ENCODE results near the gene BCAN. TPM values are rescaled to one million over a fixed set of nuclear protein-coding genes. Genes with fewer than 3 reads are reported as not detected.

The BCAN gene
- total RNA-seq, 1 experiment from 2014 or later: 1.2 TPM

GRCh38 chr1:156592910-156593660, 48.8 kb upstream of the BCAN start:
- Histone ChIP-seq H3K9me3 (ENCODE audit: control insufficient read depth, low read depth, low read length) (no peaks in the 10 kb centered on the region), H3K27me3 (ENCODE audit: insufficient read depth, low read length) (no peaks in the 10 kb centered on the region), H3K4me1 (ENCODE audit: insufficient read depth, low read length) (no peaks in the 10 kb centered on the region), H3K27ac (ENCODE audit: insufficient read length, low read depth, low read length) (no peak overlapping the region), H3K4me2 (ENCODE audit: insufficient read depth, insufficient read length, low read length) (peak overlapping the region; percentile 74), H4K20me1 (ENCODE audit: control insufficient read depth, insufficient read depth, insufficient read length) (peaks cover 2% of the 10 kb centered on the region), H3T11ph (ENCODE audit: low read length) (no peak overlapping the region), H4K8ac (replicated peaks; ENCODE audit: insufficient read length, low read depth, low read length) (no peak overlapping the region), H2BK5ac (ENCODE audit: insufficient read length, low read length) (no peak overlapping the region), H3K14ac (ENCODE audit: insufficient read depth, low read length) (no peak overlapping the region), H4K91ac (ENCODE audit: insufficient read length, low read depth, low read length) (no peak overlapping the region), H3K79me2 (ENCODE audit: insufficient read depth, low read length) (no peaks in the 10 kb centered on the region), H3K4ac (ENCODE audit: low read depth, low read length) (no peak overlapping the region), H2AK5ac (ENCODE audit: insufficient read length, low read length) (no peak overlapping the region), H3K9ac (ENCODE audit: extremely low read depth, insufficient read length, low read length) (no peak overlapping the region), H3K23ac (ENCODE audit: insufficient read length, low read depth, low read length) (no peak overlapping the region), H3K18ac (ENCODE audit: insufficient read length, low read depth, low read length) (no peak overlapping the region), H3K56ac (ENCODE audit: insufficient read length, low read depth, low read length) (no peak overlapping the region), H3K23me2 (ENCODE audit: insufficient read length, low read depth, low read length, poor library complexity, severe bottlenecking) (peaks cover 3% of the 10 kb centered on the region), H2BK120ac (ENCODE audit: low read depth, low read length, poor library complexity, severe bottlenecking) (no peak overlapping the region), H2BK12ac (ENCODE audit: insufficient read length, low read depth, low read length) (no peak overlapping the region), H2AFZ (ENCODE audit: low read length) (no peak overlapping the region), H2BK20ac (ENCODE audit: low read depth, low read length, poor library complexity, severe bottlenecking) (no peak overlapping the region), H3K79me1 (ENCODE audit: insufficient read depth, low read depth, low read length, poor library complexity, severe bottlenecking) (no peaks in the 10 kb centered on the region), H4K5ac (ENCODE audit: insufficient read length, low read depth, low read length) (no peak overlapping the region), H2BK15ac (ENCODE audit: low read depth, low read length) (no peak overlapping the region)
- Mint-ChIP-seq H3K9me3 (no peaks in the 10 kb centered on the region), H3K27me3 (ENCODE audit: low read depth) (no peaks in the 10 kb centered on the region), H3K4me1 (peaks cover 16 to 17% of the 10 kb centered on the region in 2 experiments), H3K27ac (peak overlapping the region in 1 of 3 experiments; percentile 9; a peak in 2 of 7 replicates), H3K36me3 (ENCODE audit: insufficient read depth in 1 of 3, low read depth in 3 of 3) (peaks cover 23 to 58% (median 45%) of the 10 kb centered on the region in 3 experiments; a peak in 6 of 7 replicates), H3K4me3 (peak overlapping the region; percentile 79 to 86)
- no peak for TF ChIP-seq CTCF (conservative IDR thresholded peaks at IDR 0.05)
- WGBS (ENCODE audit: extremely low coverage, insufficient read length, low lambda C conversion rate): no CpG with 5 or more reads among the region's 8 CpGs
- no peak for DNase-seq
